Left lung (tissue), 10 donors: ENCODE results near the gene VILL. TPM values are rescaled to one million over a fixed set of nuclear protein-coding genes. Genes with fewer than 3 reads are reported as not detected.

Experiments used
- ATAC-seq: fragments of 200-7000 bp; cut with Tn5 transposase; one replicate; pipeline ENCODE4 v1.9.1; 2020; ENCODE audit warnings: moderate library complexity
- DNase-seq, 4 donors: peaks; one replicate each; pipeline ENCODE4 v3.0.0-alpha.2; 2013 to 2020
- H3K27ac ChIP-seq, 2 donors: fragments of 200-600 bp; sonication (generic) in 1 of 2; one replicate each; pipeline versions ENCODE4 v1.5.0 to v1.8.0; 2020 to 2021
- H3K27me3 ChIP-seq, 2 donors: fragments of 200-600 bp; sonication (generic) in 1 of 2; one replicate each; pipeline versions ENCODE4 v1.5.0 to v1.8.0; 2020 to 2021
- H3K36me3 ChIP-seq, 2 donors: fragments of 200-600 bp; sonication (generic) in 1 of 2; one replicate each; pipeline versions ENCODE4 v1.5.0 to v1.8.0; 2020 to 2021
- H3K4me1 ChIP-seq, 2 donors: fragments of 200-600 bp; one replicate each; pipeline ENCODE4 v1.8.0; 2021
- H3K4me3 ChIP-seq, 2 donors: fragments of 200-600 bp; sonication (generic) in 1 of 2; one replicate each; pipeline versions ENCODE4 v1.5.0 to v1.8.0; 2020 to 2021; ENCODE audit warnings: mild to moderate bottlenecking in 1 of 2
- H3K9me3 ChIP-seq, 2 donors: fragments of 200-600 bp; sonication (generic) in 1 of 2; one replicate each; pipeline versions ENCODE4 v1.5.0 to v1.8.0; 2020 to 2021
- intact Hi-C, 2 donors: fragments of 100-400 bp; cut with DNase I; formaldehyde crosslinking; loops; one replicate each; pipeline versions ENCODE4 v1.11.2 to v1.14.2; 2022
- polyA plus RNA-seq, 6 donors: library from polyadenylated mRNA; unstranded; fragments of 120-200 nt; gene quantifications; one replicate each; pipeline ENCODE4 v1.2.1, GENCODE V29; 2013; ENCODE audit not compliant: insufficient read length in 6 of 6
- total RNA-seq, 2 donors: library from RNA; stranded (reverse); fragmentation: NEBNext Ultra II Directional; extraction: Animal tissue kit (Norgen Biotek cat#: 25700); gene quantifications; one replicate each; pipeline ENCODE4 v1.2.1, GENCODE V29; 2021
- TF ChIP-seq, protein P1 (sequence below), 2 donors: fragments of 200-600 bp; sonication (generic) in 1 of 2; IDR thresholded peaks; one replicate each; pipeline versions ENCODE4 v1.5.0 to v1.8.0; 2021; ENCODE audit warnings: antibody characterized with exemption in 2 of 2
- donor health status: DM: no; HTN: yes; CAD: no.
- donor health status: DM: no; HTN: no; CAD: no.

The VILL gene
- total and polyA plus RNA-seq, 8 donors, result 19.5 to 36.9 (median 25.1) TPM

DNA sequence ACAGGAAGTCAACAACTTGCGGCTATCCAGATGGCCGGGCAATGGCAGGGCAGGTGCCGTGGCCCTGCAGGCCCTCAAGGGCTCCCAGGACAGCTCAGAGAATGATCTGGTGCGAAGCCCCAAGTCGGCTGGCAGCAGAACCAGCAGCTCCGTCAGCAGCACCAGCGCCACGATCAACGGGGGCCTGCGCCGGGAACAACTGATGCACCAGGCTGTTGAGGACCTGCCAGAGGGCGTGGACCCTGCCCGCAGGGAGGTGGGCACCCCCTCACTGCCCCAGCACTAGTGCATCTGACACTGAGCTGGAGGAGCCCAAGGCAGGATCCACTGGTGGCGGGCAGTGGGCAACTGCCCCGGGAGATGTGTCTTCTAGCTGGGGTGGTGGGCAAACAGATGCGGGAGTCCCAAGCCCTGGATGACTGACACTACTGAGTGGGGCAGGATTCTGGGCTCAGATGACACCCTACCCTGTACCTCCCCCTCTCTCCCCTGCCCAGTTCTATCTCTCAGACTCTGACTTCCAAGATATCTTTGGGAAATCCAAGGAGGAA lies 15.9 kb downstream of the VILL start:
- no peak for ATAC-seq
- no peak for DNase-seq
- H3K27ac ChIP-seq, result no peak overlapping the region
- peaks cover 0 to 81% of the 10 kb centered on the region in 2 donors for H3K36me3 ChIP-seq
- H3K4me3 ChIP-seq, result no peak overlapping the region
- H3K9me3 ChIP-seq, result no peaks in the 10 kb centered on the region
- intact Hi-C loops, result no loop called here
- TF ChIP-seq, protein P1, sequence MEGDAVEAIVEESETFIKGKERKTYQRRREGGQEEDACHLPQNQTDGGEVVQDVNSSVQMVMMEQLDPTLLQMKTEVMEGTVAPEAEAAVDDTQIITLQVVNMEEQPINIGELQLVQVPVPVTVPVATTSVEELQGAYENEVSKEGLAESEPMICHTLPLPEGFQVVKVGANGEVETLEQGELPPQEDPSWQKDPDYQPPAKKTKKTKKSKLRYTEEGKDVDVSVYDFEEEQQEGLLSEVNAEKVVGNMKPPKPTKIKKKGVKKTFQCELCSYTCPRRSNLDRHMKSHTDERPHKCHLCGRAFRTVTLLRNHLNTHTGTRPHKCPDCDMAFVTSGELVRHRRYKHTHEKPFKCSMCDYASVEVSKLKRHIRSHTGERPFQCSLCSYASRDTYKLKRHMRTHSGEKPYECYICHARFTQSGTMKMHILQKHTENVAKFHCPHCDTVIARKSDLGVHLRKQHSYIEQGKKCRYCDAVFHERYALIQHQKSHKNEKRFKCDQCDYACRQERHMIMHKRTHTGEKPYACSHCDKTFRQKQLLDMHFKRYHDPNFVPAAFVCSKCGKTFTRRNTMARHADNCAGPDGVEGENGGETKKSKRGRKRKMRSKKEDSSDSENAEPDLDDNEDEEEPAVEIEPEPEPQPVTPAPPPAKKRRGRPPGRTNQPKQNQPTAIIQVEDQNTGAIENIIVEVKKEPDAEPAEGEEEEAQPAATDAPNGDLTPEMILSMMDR (IDR thresholded peaks at IDR 0.05), result no peak
- H3K4me1 ChIP-seq, result peaks cover 5 to 21% of the 10 kb centered on the region in 2 donors
- no peaks in the 10 kb centered on the region for H3K27me3 ChIP-seq

DNA sequence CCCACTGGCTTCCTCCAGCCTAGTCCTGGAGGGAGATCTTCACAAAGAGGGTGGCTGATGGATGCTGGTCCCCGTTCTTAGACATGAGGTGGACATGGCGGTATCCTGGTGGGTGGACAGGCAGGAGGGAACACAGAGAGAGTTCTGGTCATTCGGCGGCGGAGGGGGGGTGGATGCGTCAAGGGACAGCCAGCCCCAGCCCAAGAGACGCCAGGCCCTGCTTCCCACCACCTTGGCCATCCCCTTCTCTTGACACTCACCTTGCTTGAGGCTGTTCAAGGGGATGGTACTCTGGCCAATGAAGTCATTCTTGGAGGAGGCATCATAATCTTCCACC lies 17.1 kb downstream of the VILL start:
- no peaks in the 10 kb centered on the region for H3K9me3 ChIP-seq
- ATAC-seq (no peak), DNase-seq (no peak)
- H3K4me1 ChIP-seq, result peaks cover 5 to 21% of the 10 kb centered on the region in 2 donors
- H3K27ac ChIP-seq, result no peak overlapping the region
- intact Hi-C loops, result no loop called here
- TF ChIP-seq, protein P1 (IDR thresholded peaks at IDR 0.05), result no peak
- no peaks in the 10 kb centered on the region for H3K27me3 ChIP-seq
- no peak overlapping the region for H3K4me3 ChIP-seq
- H3K36me3 ChIP-seq, result peaks cover 0 to 72% of the 10 kb centered on the region in 2 donors

DNA sequence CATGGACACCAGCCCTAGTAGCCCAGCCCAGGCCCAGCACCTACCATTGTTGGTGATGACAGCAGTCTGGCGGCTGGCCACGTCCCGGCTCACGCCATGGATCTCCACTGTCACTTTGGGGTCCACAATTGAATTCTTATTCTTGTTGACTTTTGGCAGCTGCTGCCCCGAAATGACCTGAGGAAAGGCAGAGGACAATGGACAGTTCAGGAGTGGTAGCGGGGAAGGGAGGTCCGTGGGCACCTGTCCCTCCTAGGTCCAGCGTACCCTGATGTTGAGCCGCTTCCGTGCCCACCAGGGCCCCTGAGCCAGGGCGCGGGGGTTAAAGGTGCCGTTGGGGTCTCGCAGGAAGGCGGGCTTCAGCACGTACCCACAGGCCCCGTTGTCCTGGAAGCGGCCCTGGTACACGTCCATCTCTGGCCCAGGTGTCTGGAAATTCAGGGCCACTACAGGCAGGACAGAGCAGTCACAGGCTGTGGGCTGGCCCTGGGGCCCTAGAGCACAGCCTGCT lies 17.7 kb downstream of the VILL start:
- Histone ChIP-seq H3K27me3 (no peaks in the 10 kb centered on the region), H3K27ac (no peak overlapping the region), H3K4me3 (no peak overlapping the region), H3K9me3 (no peaks in the 10 kb centered on the region), H3K4me1 (peaks cover 5 to 19% of the 10 kb centered on the region in 2 donors), H3K36me3 (peaks cover 0 to 67% of the 10 kb centered on the region in 2 donors)
- ATAC-seq (no peak), DNase-seq (peak in 1 of 4 donors; percentile 68)
- TF ChIP-seq, protein P1 (IDR thresholded peaks at IDR 0.05), result no peak
- intact Hi-C loops, result no loop called here

DNA sequence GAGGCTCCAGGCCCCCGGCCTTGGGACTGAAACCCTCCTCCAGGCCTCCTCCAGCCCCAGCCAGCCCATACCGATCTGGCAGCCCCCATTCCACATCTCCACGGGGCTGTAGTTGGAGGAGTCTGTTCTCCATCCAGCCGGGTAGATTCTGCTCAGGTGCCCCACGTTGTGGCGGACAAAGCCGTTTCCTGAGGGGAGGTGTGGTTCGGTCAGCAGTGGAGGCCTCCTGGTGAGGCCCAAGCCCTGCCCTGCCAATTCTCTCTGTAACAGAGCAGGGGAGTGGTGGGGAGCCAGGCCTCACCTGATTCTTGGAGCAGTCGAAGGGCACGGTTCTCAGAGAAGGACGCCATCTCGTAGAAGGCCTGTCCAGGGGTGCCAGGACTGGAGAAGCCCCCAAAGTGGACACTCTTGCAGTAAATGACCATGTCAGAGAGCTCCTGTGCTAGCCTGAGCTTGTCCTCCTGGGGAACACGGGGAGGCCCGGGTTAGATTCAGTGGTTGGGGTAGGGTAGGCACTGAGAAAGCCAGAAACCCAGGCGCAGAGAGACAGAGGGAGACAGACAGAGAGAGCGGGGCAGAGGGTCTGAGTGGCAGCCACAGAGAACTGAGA lies 18.5 kb downstream of the VILL start:
- Histone ChIP-seq H3K9me3 (no peaks in the 10 kb centered on the region), H3K27ac (no peak overlapping the region), H3K27me3 (no peaks in the 10 kb centered on the region), H3K4me3 (no peak overlapping the region), H3K36me3 (peaks cover 0 to 67% of the 10 kb centered on the region in 2 donors), H3K4me1 (peaks cover 5 to 10% of the 10 kb centered on the region in 2 donors)
- TF ChIP-seq, protein P1 (IDR thresholded peaks at IDR 0.05), result no peak
- DNase-seq, result peak in 1 of 4 donors; percentile 43
- intact Hi-C loops, result no loop called here
- ATAC-seq, result no peak

DNA sequence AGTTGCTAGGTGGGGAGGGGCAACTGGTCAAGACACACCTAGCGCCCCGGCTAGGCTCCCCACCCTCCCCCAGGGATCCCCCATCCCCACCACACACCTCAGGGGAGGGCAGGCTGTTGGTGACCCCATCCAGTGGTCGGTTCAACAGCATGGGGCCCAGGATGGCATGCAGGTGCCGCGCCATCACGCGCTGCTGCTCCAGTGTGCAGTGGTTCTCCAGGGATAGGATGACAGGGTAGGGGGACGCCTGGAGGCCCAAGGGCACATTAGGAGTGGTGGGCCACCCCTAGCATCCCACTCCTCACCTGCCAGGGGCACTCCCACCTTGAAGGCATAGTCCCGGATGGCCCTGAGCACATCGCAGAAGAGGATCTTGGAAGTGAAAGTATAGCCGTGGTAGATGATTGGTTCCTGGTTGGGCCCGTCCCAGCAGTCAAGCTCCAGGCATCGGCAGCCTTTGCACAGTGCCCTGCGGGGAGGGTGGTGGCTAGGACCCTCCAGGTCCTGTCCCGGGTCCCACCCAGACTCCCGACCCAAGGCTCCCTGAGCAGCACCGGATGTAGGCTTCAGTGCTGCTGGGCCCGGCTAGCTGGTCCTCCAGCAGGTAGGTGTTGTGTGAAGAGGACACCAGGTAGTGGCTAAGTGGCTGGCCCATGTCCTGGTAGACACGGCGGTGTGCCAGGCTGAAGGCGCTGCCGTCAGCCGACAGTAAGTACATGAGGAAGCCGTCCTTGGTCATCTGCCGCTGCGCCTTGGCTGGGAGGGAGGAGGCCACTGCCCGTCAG lies 19.4 kb downstream of the VILL start:
- ATAC-seq, result no peak
- Histone ChIP-seq H3K27me3 (no peaks in the 10 kb centered on the region), H3K4me3 (no peak overlapping the region), H3K9me3 (no peaks in the 10 kb centered on the region), H3K36me3 (peaks cover 0 to 75% of the 10 kb centered on the region in 2 donors), H3K4me1 (peaks cover 0 to 1% of the 10 kb centered on the region in 2 donors), H3K27ac (no peak overlapping the region)
- intact Hi-C loops, result no loop called here
- DNase-seq, result peak in 1 of 4 donors; percentile 67
- TF ChIP-seq, protein P1 (IDR thresholded peaks at IDR 0.05), result no peak
